Fibroblast of the aortic adventitia (primary cell): ENCODE measurements around the gene LRRC49. TPM values are rescaled to one million over a fixed set of nuclear protein-coding genes. Genes with fewer than 3 reads are reported as not detected.
A peak's percentile ranks its signal among the peaks of the same experiment; 100 is the strongest.

ENCODE experiments used
- DNase-seq: peaks from one replicate; pipeline ENCODE4 v3.0.0-alpha.2; 2010; ENCODE audit warnings: low read depth
- H3K4me3 ChIP-seq: 2 replicates; pipeline ENCODE4 v1.5.1; 2011; ENCODE audit warnings: low read depth, mild to moderate bottlenecking, control low read depth, low read length, moderate library complexity
- total RNA-seq: library from RNA; depleted of rRNA; stranded (reverse); fragments of >200 nt; gene quantifications from 2 replicates; pipeline ENCODE4 v1.2.3, GENCODE V29; 2012; ENCODE audit warnings: low replicate concordance
- TF ChIP-seq, protein P1 (sequence below): IDR thresholded peaks from 2 replicates; pipeline ENCODE4 v1.5.1; 2011; ENCODE audit warnings: mild to moderate bottlenecking, low read length, control low read depth, inconsistent platforms; ENCODE audit not compliant: insufficient read depth

Gene LRRC49
- total RNA-seq, 1 donor, result 25.2 TPM

GRCh38 chr15:71093054-71094024, 200.7 kb downstream of the LRRC49 start:
- TF ChIP-seq, protein P1, sequence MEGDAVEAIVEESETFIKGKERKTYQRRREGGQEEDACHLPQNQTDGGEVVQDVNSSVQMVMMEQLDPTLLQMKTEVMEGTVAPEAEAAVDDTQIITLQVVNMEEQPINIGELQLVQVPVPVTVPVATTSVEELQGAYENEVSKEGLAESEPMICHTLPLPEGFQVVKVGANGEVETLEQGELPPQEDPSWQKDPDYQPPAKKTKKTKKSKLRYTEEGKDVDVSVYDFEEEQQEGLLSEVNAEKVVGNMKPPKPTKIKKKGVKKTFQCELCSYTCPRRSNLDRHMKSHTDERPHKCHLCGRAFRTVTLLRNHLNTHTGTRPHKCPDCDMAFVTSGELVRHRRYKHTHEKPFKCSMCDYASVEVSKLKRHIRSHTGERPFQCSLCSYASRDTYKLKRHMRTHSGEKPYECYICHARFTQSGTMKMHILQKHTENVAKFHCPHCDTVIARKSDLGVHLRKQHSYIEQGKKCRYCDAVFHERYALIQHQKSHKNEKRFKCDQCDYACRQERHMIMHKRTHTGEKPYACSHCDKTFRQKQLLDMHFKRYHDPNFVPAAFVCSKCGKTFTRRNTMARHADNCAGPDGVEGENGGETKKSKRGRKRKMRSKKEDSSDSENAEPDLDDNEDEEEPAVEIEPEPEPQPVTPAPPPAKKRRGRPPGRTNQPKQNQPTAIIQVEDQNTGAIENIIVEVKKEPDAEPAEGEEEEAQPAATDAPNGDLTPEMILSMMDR, result no peak
- peak; percentile 53 for DNase-seq
- no peak overlapping the region for H3K4me3 ChIP-seq

GRCh38 chr15:71094137-71094536, 201.5 kb downstream of the LRRC49 start:
- DNase-seq, result no peak
- H3K4me3 ChIP-seq, result no peak overlapping the region
- TF ChIP-seq, protein P1, result no peak

DNA sequence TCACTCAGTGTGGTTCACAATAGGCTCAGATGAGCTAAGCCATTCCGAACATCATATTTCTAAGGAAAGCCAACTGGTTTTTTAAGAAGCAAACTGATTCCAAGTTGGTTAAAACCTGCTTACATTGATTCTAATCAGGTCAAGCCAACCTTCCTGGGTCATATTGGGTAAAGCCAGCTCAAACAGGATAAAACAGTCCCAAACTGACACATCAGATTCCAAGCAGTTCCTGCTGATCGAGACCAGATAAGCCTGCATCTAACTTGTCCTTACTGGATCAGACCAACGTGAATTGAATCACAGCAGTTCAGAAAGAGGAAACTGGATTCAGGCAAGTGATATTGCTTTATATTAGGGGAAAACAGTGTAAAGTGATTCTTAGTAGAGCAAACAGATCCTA, 204.1 kb downstream of the LRRC49 start:
- peak; percentile 72 for DNase-seq
- H3K4me3 ChIP-seq, result no peak overlapping the region
- TF ChIP-seq, protein P1, result no peak

DNA sequence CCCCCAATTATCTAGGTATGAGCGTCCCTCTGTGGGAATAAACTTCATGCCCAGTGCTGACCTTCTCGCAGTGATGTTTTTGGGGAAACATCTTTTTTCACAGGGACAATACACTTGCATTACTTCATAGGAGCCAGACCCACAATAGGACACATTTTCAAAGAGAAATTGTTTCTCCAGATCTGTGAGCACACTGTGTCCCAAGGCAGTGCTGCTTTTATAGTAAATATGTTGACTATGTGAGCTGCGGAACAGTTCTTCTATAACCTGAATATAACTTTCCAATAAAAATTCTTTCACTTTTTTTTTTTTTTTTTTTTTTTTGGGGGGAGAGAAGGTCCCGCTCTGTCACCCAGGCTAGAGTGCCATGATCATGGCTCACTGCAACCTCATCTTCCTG, 205.3 kb downstream of the LRRC49 start:
- DNase-seq, result no peak
- TF ChIP-seq, protein P1, result no peak
- no peak overlapping the region for H3K4me3 ChIP-seq

- no peak overlapping the region for H3K4me3 ChIP-seq
- TF ChIP-seq, protein P1, result no peak
- DNase-seq, result no peak
Observed at GRCh38 chr15:71098920-71099319, 206.3 kb downstream of the LRRC49 start.

Other genes with a start within 250 kb of the LRRC49 start
- gene UACA, start 129.3 kb upstream of the LRRC49 start, total RNA-seq, result 106 and 149 TPM in 2 replicates
- gene LARP6, start 38.7 kb upstream of the LRRC49 start, total RNA-seq, result 55.9 and 68.1 TPM in 2 replicates
- gene THAP10, start 393 bp upstream of the LRRC49 start, total RNA-seq, result 2.3 and 7.9 TPM in 2 replicates
- 28.1 and 50.9 TPM in 2 replicates for gene THSD4, start 222.6 kb downstream of the LRRC49 start, total RNA-seq